ENCODE measurements around the gene MSL1. TPM values are rescaled to one million over a fixed set of nuclear protein-coding genes. Genes with fewer than 3 reads are reported as not detected.
A peak's percentile ranks its signal among the peaks of the same experiment; 100 is the strongest.

Gene MSL1
- total RNA-seq, 4 donors from 2014 or later, result 86.3 to 207 (median 117) TPM

GRCh38 chr17:40097087-40097486, 24.7 kb upstream of the MSL1 start:
- Histone ChIP-seq H3K36me3 (peaks cover 0 to 53% (median 0%) of the 10 kb centered on the region in 3 donors), H3K27me3 (no peaks in the 10 kb centered on the region), H3K9me3 (peaks cover 0 to 3% (median 0%) of the 10 kb centered on the region in 4 donors), H3K27ac (peak overlapping the region; percentile 93 to 99 (median 96)), H3K4me1 (peaks cover 14 to 75% (median 33%) of the 10 kb centered on the region in 4 donors), H3K4me3 (peak overlapping the region in 2 of 4 donors; percentile 37 to 79)
- no peak for DNase-seq
- TF ChIP-seq POLR2A (IDR thresholded peaks at IDR 0.05) (no peak), CTCF (IDR thresholded peaks at IDR 0.05) (no peak)

DNA sequence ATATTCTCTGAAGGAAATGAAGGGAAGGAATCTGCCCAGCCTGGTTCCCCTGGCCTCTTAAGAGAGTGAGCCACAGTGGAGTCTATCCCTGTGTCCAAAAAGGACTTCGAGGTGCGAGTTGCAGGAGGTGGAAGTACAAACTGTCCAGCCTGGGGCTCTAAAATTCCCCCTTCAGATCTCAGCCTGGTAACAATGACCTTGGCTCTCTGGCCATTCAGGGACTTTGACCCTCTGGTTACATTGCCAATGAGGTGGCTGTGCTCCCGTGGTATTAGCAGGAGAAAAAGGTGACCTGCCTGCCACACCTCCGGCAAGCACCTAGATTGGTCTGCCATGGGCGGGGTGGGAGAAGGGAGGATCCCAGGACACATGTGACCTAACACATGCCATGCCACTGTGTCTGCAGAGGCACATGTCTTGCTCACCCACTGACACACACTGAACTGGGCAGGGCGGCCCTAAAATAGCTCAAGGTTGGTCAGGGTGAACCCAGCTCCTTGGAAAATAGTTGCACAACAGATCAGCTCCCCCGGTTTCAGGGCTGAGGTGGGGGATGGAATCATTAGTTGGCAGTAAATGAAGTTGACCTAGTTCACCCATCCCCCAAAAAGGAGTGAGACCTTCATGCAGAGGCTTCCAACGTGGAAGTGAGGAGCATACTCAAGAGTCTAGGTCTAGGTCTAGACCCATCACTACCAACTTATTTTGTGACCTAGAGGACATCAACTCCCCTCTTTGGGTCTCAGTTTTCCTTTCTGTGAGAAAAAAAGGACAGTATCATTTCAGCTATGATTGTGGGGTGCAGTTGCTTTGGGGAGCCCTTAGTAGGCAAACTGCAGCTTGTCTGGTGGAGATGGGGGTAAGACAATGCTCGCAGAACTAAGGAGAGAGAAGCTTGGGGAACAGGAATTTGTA, 23.6 kb upstream of the MSL1 start:
- H3K4me3 ChIP-seq, result peak overlapping the region; percentile 9 to 79 (median 54)
- H3K27ac ChIP-seq, result peak overlapping the region; percentile 93 to 99 (median 96)
- H3K27me3 ChIP-seq, result no peaks in the 10 kb centered on the region
- DNase-seq, result peak in 2 of 3 donors; percentile 92 to 93
- H3K4me1 ChIP-seq, result peaks cover 16 to 76% (median 37%) of the 10 kb centered on the region in 4 donors
- H3K9me3 ChIP-seq, result peaks cover 0 to 3% (median 0%) of the 10 kb centered on the region in 4 donors
- H3K36me3 ChIP-seq, result peaks cover 0 to 45% (median 0%) of the 10 kb centered on the region in 3 donors
- TF ChIP-seq POLR2A (IDR thresholded peaks at IDR 0.05), result peak; percentile 33 to 69
- no peak for TF ChIP-seq CTCF (IDR thresholded peaks at IDR 0.05)

GRCh38 chr17:40098846-40099618, 22.7 kb upstream of the MSL1 start:
- H3K9me3 ChIP-seq, result peaks cover 0 to 3% (median 0%) of the 10 kb centered on the region in 4 donors
- no peaks in the 10 kb centered on the region for H3K27me3 ChIP-seq
- peak overlapping the region; percentile 64 to 80 (median 75) for H3K4me3 ChIP-seq
- TF ChIP-seq CTCF (IDR thresholded peaks at IDR 0.05) (peak in 1 of 6 experiments; percentile 2), POLR2A (IDR thresholded peaks at IDR 0.05) (peak; percentile 87 to 93)
- H3K36me3 ChIP-seq, result peaks cover 0 to 36% (median 0%) of the 10 kb centered on the region in 3 donors
- H3K4me1 ChIP-seq, result peaks cover 21 to 78% (median 39%) of the 10 kb centered on the region in 4 donors
- peak overlapping the region; percentile 93 to 99 (median 96) for H3K27ac ChIP-seq
- DNase-seq, result peak; percentile 100

DNA sequence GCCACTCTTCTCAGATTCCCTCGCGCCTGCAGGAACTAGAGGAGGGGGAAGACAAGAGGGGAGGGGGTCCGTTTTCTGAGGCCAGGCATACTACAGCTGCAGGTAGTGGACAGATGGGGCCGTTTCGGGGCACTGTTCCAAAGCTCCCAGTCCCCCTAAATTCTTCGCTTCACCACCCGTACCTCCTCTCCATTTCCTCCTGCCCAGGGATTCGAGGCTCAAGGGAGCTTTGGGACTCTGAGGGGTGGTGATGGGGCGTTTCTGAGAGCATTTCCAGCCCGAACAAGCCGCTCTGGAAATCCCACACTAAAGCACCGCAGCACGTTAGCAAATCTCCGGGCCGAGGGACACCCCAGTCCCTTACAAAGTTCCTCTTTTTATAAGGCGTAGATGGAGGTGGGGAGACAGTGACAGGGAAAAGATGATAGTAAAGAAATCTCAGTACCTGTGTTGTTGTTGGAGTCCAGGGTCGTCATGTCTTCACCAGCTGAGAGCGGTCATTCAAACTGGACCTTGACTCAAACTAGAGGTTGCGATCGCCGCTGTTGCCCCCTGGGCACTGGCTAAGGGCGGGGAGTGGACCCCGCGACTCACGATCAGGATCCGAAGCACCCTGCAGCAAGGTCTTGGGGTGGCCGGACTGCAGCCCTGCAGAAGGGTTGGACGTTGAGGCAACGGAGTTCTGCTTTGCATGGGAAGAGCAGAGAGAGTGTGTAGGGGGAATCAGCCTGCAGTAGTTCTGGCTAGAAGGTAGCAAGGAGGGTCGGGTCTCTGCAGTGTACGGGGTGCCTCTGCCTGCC, 22.0 kb upstream of the MSL1 start:
- Histone ChIP-seq H3K27ac (peak overlapping the region; percentile 93 to 99 (median 96)), H3K9me3 (peaks cover 0 to 3% (median 0%) of the 10 kb centered on the region in 4 donors), H3K27me3 (no peaks in the 10 kb centered on the region), H3K4me3 (peak overlapping the region; percentile 64 to 80 (median 75)), H3K36me3 (peaks cover 0 to 28% (median 0%) of the 10 kb centered on the region in 3 donors), H3K4me1 (peaks cover 21 to 78% (median 39%) of the 10 kb centered on the region in 4 donors)
- no peak for DNase-seq
- TF ChIP-seq POLR2A (IDR thresholded peaks at IDR 0.05) (no peak), CTCF (IDR thresholded peaks at IDR 0.05) (no peak)

GRCh38 chr17:40100419-40100668, 21.4 kb upstream of the MSL1 start, which contains the start of gene NR1D1:
Gene NR1D1 (minus strand): TSS chr17:40100589. CDS start chr17:40100094, 495 bp downstream.
- Histone ChIP-seq H3K9me3 (peaks cover 0 to 3% (median 0%) of the 10 kb centered on the region in 4 donors), H3K27ac (peak within 1 kb of the TSS; percentile 93 to 99 (median 96)), H3K27me3 (no peaks in the 10 kb centered on the region), H3K36me3 (peaks cover 0 to 23% (median 0%) of the 10 kb centered on the region in 3 donors), H3K4me1 (peaks cover 21 to 78% (median 37%) of the 10 kb centered on the region in 4 donors), H3K4me3 (peak within 1 kb of the TSS; percentile 64 to 80 (median 75))
- DNase-seq, result no peak
- TF ChIP-seq POLR2A (IDR thresholded peaks at IDR 0.05) (peak; percentile 97 to 98), CTCF (IDR thresholded peaks at IDR 0.05) (no peak)

Measured in Peyer's patch (tissue), 4 donors.